OCI-M2 (cell line): ENCODE results near the gene RHD.
"Not testable (repeated sequence)": the region's sequence is repeated elsewhere in the genome, so short reads cannot be mapped to it uniquely, and the experiment has no call there.

Source experiments
- DNase-seq: peaks from one replicate; lab custom pipeline; 2025; ENCODE audit not compliant: unreplicated experiment; lab: John Stamatoyannopoulos, UW

Gene RHD

GRCh38 chr1:25302330-25302729 lies 30.0 kb downstream of the RHD start:
- DNase-seq = not testable (repeated sequence)

DNA sequence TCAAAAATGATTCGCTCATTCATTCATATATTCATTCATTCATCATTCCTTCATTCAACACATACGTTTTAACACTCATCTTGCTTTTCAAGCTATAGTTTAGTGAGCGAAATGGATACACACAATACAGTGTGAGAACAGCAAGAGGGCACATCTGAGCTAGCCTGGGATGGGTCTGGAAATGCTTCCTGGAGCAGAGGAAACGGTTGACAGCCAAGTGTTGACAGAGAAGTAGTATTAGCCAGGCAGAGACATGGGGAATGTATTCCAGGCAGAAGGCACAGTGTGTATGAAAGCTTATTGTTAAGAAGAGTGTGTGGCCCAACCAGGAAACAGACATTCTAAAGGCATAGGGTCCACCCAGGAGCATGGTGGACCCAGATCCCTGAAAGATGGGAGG lies 32.6 kb downstream of the RHD start:
- DNase-seq = not testable (repeated sequence)

DNA sequence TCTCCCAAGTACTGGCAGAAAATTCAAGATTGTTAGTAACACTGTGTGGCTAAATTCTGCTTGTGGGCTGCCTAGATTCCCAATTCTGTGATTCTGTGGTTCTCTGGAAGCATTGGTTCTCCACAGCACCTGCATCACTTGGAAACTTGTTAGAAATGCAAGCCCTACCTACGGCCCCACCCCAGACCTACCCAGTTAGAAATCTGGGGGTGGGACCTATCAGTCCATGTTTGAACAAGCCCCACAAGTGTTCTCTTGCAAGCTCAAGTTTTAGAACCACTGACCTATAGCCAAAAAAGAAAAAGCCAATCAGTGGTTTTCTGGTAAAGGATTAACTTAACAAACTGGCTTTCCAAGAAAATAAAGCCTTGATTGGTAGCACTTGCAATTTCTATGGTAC lies 35.9 kb downstream of the RHD start:
- DNase-seq = not testable (repeated sequence)

DNA sequence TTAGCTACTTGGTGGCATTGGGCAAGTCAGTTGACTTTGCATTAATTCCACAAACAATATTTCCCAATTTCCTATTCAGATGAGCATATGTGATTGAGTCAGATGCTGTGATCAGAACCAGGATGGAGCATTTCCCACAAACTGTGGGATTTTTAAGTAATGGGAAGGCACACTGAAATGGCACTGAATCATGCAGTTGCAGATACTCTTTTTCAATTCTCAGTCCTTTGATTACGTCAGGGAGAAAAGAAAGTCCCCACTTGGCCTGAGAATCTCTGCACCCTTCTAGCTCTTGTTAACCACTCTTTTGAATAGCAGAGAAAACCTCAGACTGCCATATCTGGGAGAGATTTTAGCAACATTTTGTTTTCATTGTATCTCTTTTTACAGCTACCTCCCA lies 36.8 kb downstream of the RHD start:
- not testable (repeated sequence) for DNase-seq

- not testable (repeated sequence) for DNase-seq
These were observed 37.2 kb downstream of the RHD start for GRCh38 chr1:25309486-25309885.

DNA sequence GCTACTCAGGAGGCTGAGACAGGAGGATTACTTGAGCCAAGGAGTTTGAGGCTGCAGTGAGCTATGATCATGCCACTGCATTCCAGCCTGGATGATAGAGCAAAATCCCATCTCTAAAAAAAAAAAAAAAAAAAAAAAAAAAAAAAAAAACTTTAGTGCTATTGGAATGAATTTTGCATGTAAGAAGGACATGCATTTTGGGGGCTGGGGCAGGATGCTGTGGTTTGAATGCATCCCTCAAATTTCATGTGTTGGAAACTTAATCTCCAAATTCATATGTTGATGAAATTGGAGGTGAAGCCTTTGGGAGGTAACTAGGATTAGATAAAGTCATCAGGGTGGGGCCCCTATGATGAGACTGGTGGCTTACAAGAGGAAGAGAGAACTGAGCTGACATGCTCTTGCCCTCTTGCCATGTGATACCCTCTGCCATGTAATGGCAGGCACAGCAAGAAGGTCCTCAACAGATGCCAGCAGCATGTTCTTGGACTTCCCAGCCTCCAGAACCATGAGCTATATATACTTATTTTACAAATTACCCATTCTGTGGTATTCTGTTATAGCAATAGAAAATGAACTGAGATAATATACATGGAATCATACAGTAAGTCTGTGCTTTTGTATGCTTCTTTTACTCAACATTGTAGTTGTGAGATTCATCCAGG lies 40.6 kb downstream of the RHD start:
- not testable (repeated sequence) for DNase-seq

DNA sequence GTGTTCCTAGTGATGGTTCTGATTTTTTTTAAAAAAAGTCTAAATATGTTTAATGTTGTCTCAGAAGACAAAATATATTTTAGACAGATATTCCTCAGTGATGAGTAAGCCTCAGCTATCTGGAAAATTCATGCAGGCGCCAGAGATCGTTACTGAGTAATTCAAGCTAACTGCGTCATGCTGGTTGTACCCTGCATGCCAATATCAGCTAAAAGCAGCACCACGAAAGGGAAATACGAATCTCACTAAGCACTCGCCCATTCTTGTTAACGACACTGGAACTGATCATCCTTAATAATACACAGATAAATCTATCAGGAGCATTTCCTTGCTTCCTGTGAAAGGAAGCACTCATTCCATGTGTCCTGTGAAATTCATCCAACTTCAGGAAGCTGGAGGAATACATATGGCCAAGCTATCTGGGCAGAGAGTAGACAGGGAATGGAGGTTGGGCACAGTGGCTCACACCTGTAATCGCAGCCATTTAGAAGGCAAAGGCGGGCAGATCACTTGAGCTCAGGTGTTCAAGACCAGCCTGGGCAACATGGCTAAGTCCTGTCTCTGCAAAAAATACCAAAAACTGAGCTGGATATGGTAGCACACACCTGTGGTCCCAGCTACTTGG lies 48.1 kb downstream of the RHD start:
- not testable (repeated sequence) for DNase-seq

- DNase-seq = not testable (repeated sequence)
These were observed 49.8 kb downstream of the RHD start for GRCh38 chr1:25322127-25322526.

GRCh38 chr1:25324407-25324806 lies 52.1 kb downstream of the RHD start:
- DNase-seq = not testable (repeated sequence)

- DNase-seq = not testable (repeated sequence)
These were observed 55.8 kb downstream of the RHD start for GRCh38 chr1:25327864-25328790.

DNA sequence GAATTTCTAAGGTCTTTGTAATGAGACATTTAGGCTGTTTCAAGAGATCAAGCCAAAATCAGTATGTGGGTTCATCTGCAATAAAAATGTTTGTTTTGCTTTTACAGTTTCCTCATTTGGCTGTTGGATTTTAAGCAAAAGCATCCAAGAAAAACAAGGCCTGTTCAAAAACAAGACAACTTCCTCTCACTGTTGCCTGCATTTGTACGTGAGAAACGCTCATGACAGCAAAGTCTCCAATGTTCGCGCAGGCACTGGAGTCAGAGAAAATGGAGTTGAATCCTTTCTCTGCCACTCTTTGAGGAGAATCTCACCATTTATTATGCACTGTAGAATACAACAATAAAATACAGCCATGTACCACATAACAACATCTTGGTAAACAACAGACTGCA lies 56.5 kb downstream of the RHD start:
- DNase-seq = not testable (repeated sequence)

DNA sequence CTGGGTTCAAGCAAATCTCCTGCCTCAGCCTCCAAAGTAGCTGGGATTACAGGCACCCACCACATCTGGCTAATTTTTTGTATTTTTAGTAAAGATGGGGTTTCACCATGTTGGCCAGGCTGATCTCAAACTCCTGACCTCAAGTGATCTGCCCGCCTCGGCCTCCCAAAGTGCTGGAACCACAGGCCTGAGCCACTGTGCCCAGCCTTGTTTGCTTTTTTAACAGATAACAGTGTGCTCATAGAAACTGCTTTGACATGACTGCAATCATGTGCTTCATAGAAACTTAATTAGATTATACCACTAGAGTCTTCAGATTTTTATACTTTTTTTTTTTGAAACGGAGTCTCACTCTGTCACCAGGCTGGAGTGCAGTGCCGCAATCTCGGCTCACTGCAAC lies 57.0 kb downstream of the RHD start:
- not testable (repeated sequence) for DNase-seq

DNA sequence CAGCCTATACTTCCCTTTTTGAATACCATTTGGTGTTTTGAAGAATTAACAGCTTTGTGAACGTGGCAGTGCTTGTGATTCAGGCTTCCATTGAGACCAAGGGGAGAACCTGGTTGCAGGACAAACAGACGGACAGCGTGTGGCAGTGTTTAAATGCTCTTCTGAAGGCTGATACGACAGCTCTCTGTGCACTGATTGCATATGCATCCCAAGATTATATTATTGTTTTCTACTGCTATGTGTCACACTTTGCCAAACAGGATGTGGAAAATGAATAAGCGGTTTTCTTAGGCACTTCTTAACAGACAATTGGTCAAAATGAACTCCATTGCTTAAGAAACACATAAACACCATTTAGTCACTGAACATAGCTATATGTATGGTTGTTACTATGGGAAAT lies 57.6 kb downstream of the RHD start:
- not testable (repeated sequence) for DNase-seq

DNA sequence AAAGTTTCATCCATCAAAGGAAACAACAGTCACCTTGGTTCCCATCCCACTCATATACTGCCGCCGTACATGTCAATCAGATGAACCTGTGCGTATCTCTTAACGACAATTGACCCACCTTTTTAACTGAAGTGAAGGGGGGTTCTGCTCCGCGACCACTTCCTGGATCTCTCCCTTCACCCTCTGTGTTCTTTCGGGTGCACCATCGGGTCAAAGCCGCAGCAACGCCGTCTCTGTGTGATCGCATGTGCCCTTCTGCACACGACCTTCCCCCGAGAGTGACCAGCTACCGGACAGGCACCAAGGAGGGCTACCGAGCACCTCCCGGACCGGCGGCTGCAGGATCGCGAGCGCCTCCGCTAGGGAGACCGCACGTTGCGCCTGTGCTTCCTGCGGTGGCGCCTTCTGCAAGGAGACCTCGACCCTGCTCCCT lies 64.6 kb downstream of the RHD start:
- DNase-seq = not testable (repeated sequence)

DNA sequence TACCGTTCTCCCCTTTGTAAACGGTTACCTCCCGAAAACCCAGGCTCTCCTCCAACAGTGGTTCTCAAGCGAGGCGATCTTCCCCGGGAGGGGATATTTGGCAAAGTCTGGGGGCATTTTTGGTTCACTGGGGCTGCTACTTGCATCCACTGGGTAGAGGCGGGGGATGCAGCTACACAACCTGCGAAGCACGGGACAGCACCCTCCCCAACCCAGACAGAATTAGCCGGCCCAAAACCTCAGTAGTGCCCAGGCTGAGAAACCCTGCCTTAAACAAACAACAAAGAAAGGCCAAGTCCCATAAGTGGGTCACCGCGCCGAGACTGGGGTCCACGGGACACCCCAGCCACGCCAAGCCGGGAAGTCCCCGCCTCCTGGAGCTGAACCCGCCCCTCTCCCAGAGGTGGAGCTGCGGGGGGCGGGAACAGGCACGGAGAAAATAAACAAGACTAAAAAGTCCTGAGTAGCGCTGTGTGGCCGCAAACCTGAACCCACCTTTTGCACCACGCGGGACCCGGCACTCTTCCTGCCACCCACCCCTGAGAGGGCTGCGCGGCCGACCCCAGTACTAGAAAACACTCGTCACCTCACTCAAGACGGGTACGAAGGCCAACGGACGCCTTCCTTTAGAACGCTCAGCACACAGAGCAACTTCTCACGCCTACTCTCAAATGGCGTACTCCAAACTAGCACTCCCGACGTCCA lies 65.3 kb downstream of the RHD start:
- DNase-seq = not testable (repeated sequence)

GRCh38 chr1:25338188-25338981 lies 66.1 kb downstream of the RHD start, which contains the start of gene TMEM50A:
TMEM50A (plus strand) TSS chr1:25338334; CDS start chr1:25340487, 2,153 bp downstream.
- DNase-seq = peak; percentile 35

- no peak for DNase-seq
These were observed 66.7 kb downstream of the RHD start for GRCh38 chr1:25338986-25339385.

DNA sequence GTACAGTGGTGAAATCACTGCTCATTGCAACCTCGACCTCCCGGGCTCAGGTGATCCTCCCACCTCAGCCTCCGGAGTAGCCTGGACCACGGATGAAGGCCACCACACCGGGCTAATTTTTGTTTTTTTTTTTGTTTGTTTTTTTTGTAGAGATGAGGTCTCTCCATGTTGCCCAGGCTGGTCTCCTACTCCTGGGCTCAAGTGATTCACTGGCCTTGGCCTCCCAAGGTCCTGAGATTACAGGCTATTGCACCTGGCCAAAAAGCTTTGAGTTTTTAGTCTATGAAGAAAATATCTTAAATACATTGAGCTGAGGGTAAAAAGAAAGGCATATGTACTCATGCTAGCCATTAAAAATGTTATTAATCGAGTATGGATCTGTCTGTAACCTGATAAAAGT lies 69.4 kb downstream of the RHD start:
- no peak for DNase-seq

DNA sequence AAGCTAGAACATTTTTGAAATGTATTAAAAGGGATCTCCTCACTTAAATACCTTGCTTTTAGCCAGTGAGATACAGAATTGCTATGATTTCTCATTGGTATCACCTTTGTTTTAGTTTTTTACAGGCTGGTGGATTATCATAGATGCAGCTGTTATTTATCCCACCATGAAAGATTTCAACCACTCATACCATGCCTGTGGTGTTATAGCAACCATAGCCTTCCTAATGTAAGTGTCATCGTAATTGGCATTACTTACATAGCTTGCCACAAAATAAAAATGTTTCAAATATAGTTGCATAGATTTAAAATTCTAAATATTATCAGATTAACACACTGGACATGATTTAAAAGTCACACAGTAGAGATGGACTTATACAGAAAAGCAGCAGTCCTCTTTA lies 70.5 kb downstream of the RHD start:
- DNase-seq = no peak

- DNase-seq = no peak
These were observed 71.6 kb downstream of the RHD start for GRCh38 chr1:25343872-25344271.
